Measurements from ENCODE around the gene NR2C2.

The NR2C2 gene

DNA sequence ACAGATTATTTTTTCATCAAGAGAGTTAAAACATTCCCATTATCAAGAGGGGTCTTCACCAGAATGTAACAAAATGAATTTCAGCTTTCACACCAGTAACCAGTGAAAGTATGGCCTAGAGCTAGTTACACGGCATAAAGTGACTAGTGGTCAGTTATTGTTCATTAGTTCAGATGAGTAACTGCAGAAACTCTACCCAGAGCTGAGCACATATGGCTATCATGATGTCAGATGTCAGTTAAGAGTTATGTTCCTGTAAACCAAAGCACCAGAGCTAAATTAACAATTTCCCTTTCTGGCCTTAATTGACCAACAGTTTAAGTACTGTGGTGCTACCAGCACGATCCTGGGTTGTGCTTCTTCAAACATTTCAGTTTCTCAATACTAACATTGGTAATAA lies 124.3 kb downstream of the NR2C2 start:
- H3K27me3 ChIP-seq (ENCODE audit: insufficient read depth, poor library complexity, severe bottlenecking) = no peaks in the 10 kb centered on the region
- no peak overlapping the region for H3K27ac ChIP-seq (replicated peaks)
- TF ChIP-seq, protein P1, sequence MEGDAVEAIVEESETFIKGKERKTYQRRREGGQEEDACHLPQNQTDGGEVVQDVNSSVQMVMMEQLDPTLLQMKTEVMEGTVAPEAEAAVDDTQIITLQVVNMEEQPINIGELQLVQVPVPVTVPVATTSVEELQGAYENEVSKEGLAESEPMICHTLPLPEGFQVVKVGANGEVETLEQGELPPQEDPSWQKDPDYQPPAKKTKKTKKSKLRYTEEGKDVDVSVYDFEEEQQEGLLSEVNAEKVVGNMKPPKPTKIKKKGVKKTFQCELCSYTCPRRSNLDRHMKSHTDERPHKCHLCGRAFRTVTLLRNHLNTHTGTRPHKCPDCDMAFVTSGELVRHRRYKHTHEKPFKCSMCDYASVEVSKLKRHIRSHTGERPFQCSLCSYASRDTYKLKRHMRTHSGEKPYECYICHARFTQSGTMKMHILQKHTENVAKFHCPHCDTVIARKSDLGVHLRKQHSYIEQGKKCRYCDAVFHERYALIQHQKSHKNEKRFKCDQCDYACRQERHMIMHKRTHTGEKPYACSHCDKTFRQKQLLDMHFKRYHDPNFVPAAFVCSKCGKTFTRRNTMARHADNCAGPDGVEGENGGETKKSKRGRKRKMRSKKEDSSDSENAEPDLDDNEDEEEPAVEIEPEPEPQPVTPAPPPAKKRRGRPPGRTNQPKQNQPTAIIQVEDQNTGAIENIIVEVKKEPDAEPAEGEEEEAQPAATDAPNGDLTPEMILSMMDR (IDR thresholded peaks at IDR 0.05; ENCODE audit: insufficient read depth, low read length) = no peak
- no peak overlapping the region for H3K4me3 ChIP-seq (replicated peaks; ENCODE audit: insufficient read depth, low read length)
- DNase-seq (ENCODE audit: low read depth in 1 of 2, low spot score in 1 of 2) = no peak

DNA sequence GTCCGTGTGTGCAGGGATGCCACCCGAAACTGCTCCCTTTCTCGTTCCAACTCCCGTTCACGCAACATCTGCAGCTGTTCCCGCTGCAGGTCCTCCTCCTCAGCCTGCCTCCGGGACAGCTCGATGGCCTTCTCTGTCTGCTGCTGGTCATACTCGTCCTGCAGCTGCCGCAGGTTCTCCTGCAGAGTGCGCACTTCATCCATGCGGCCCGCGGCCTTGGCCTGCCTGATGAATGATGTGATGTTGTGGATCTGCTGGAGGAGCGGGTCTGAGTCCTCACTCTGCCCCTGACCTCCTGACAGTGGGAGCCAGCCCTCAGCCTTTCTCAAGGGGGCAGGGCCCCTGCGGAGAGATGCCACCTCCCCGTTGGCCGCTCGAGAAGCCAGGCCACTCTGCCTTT lies 127.1 kb downstream of the NR2C2 start:
- no peak overlapping the region for H3K4me3 ChIP-seq (replicated peaks; ENCODE audit: insufficient read depth, low read length)
- DNase-seq (ENCODE audit: low read depth in 1 of 2, low spot score in 1 of 2) = no peak
- TF ChIP-seq POLR2AphosphoS5 (IDR thresholded peaks at IDR 0.05; ENCODE audit: low read depth) = no peak
- TF ChIP-seq, protein P2, sequence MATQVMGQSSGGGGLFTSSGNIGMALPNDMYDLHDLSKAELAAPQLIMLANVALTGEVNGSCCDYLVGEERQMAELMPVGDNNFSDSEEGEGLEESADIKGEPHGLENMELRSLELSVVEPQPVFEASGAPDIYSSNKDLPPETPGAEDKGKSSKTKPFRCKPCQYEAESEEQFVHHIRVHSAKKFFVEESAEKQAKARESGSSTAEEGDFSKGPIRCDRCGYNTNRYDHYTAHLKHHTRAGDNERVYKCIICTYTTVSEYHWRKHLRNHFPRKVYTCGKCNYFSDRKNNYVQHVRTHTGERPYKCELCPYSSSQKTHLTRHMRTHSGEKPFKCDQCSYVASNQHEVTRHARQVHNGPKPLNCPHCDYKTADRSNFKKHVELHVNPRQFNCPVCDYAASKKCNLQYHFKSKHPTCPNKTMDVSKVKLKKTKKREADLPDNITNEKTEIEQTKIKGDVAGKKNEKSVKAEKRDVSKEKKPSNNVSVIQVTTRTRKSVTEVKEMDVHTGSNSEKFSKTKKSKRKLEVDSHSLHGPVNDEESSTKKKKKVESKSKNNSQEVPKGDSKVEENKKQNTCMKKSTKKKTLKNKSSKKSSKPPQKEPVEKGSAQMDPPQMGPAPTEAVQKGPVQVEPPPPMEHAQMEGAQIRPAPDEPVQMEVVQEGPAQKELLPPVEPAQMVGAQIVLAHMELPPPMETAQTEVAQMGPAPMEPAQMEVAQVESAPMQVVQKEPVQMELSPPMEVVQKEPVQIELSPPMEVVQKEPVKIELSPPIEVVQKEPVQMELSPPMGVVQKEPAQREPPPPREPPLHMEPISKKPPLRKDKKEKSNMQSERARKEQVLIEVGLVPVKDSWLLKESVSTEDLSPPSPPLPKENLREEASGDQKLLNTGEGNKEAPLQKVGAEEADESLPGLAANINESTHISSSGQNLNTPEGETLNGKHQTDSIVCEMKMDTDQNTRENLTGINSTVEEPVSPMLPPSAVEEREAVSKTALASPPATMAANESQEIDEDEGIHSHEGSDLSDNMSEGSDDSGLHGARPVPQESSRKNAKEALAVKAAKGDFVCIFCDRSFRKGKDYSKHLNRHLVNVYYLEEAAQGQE (IDR thresholded peaks at IDR 0.05; ENCODE audit: insufficient replicate concordance, low read depth) = no peak
- no peak for TF ChIP-seq SPI1 (IDR thresholded peaks at IDR 0.05; ENCODE audit: borderline replicate concordance, low read depth)
- no peak for TF ChIP-seq GABPA (IDR thresholded peaks at IDR 0.05; ENCODE audit: low read depth)
- TF ChIP-seq, protein P1 (IDR thresholded peaks at IDR 0.05; ENCODE audit: insufficient read depth, low read length) = no peak
- H3K27me3 ChIP-seq (ENCODE audit: insufficient read depth, poor library complexity, severe bottlenecking) = no peaks in the 10 kb centered on the region
- H3K27ac ChIP-seq (replicated peaks) = no peak overlapping the region

DNA sequence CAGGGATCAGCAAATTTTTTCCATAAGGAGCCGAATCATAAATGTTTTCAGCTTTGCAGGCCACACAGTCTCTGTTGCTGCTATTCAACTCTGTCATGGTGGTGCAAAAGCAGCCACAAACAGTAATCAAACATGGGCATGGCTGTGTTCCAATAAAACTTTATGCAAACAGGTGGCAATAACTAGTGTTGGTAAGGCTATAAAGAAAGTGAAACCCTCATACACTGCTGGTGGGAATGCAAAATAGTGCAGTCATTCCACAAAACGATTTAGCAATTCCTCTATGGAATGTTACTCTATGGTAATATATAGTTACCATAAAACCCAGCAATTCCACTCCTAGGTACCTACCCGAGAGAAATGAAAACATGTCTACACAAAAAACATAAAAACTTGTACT lies 131.7 kb downstream of the NR2C2 start:
- no peak overlapping the region for H3K4me3 ChIP-seq (replicated peaks; ENCODE audit: insufficient read depth, low read length)
- no peak for TF ChIP-seq SPI1 (IDR thresholded peaks at IDR 0.05; ENCODE audit: borderline replicate concordance, low read depth)
- no peak for TF ChIP-seq GABPA (IDR thresholded peaks at IDR 0.05; ENCODE audit: low read depth)
- TF ChIP-seq POLR2AphosphoS5 (IDR thresholded peaks at IDR 0.05; ENCODE audit: low read depth) = no peak
- TF ChIP-seq, protein P1 (IDR thresholded peaks at IDR 0.05; ENCODE audit: insufficient read depth, low read length) = no peak
- TF ChIP-seq, protein P2 (IDR thresholded peaks at IDR 0.05; ENCODE audit: insufficient replicate concordance, low read depth) = no peak
- no peaks in the 10 kb centered on the region for H3K27me3 ChIP-seq (ENCODE audit: insufficient read depth, poor library complexity, severe bottlenecking)

DNA sequence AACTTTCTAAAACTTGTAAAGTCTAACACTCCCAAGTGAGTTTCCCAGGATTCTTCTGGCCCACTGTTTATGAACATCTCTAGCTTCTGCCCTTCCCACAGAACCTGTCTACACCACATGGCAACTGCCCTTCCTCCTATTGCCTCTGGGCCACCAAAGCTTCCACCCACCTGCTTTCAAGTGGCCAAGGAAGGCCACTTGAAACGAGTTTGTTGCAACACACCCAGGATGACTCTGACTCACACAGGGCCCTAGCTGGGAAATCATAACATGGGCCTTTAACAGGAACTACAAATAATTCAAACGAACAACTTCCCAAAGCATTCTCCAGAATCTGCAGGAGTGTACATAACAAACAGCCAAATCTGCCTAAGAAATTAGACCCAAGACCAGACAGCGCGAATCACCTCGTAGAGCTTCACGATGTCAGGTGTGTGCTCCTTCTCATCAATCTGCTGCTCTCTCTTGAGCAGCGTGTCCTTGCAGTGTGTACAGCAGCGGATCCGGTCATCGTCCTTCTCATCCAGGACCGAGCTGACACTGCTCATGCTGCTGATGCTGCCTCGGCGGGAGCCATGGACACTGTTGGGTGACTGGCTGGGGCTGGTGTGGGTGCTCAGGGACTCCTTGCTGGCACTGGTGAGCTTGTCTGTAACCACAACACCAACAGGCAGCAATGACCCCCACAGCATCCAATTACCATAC lies 134.7 kb downstream of the NR2C2 start:
- Histone ChIP-seq H3K27me3 (ENCODE audit: insufficient read depth, poor library complexity, severe bottlenecking) (no peaks in the 10 kb centered on the region), H3K4me3 (replicated peaks; ENCODE audit: insufficient read depth, low read length) (no peak overlapping the region), H3K27ac (replicated peaks) (0 out of 2 replicates have a peak overlapping the region, but pooled peaks have one; percentile 14)
- TF ChIP-seq, protein P1 (IDR thresholded peaks at IDR 0.05; ENCODE audit: insufficient read depth, low read length) = no peak
- TF ChIP-seq SPI1 (IDR thresholded peaks at IDR 0.05; ENCODE audit: borderline replicate concordance, low read depth) (no peak), POLR2AphosphoS5 (IDR thresholded peaks at IDR 0.05; ENCODE audit: low read depth) (no peak), GABPA (IDR thresholded peaks at IDR 0.05; ENCODE audit: low read depth) (no peak)
- TF ChIP-seq, protein P2 (IDR thresholded peaks at IDR 0.05; ENCODE audit: insufficient replicate concordance, low read depth) = no peak
- peak; percentile 61 to 62 for DNase-seq (ENCODE audit: low read depth in 1 of 2, low spot score in 1 of 2)

More for the DNA sequence above, 131.7 kb downstream of the NR2C2 start:
- no peak for DNase-seq (ENCODE audit: low read depth in 1 of 2, low spot score in 1 of 2)
- H3K27ac ChIP-seq (replicated peaks) = no peak overlapping the region
